Lower leg skin (tissue), 4 donors: ENCODE results near the gene MAB21L2. TPM values are rescaled to one million over a fixed set of nuclear protein-coding genes. Genes with fewer than 3 reads are reported as not detected.

Source experiments
- DNase-seq, 2 donors: peaks; one replicate each; pipeline ENCODE4 v3.0.0-alpha.2; 2019; ENCODE audit warnings: low spot score in 2 of 2
- H3K4me3 ChIP-seq: fragments of 200-600 bp; sonication (generic); 2 replicates; pipeline ENCODE4 v1.5.1; 2017; ENCODE audit warnings: mild to moderate bottlenecking, low read depth; ENCODE audit not compliant: poor library complexity, severe bottlenecking
- POLR2A ChIP-seq, 2 donors: fragments of 450-650 bp; IDR thresholded peaks; one replicate each; pipeline ENCODE4 v1.6.1; 2016 to 2017; ENCODE audit warnings: antibody characterized with exemption in 2 of 2, mild to moderate bottlenecking in 1 of 2, moderate library complexity in 1 of 2
- WGBS, 2 donors: methylation state at CpG; one replicate each; pipeline ENCODE4 v1.1.5; 2018; 5-methylcytosine and 5-hydroxymethylcytosine counted together
- intact Hi-C: fragments of 100-400 bp; cut with DNase I; formaldehyde crosslinking; loops from one replicate; pipeline ENCODE4 v1.15.0; 2023; ENCODE audit warnings: low total_unique reads
- total RNA-seq, 4 donors: library from RNA; depleted of rRNA; stranded (reverse); fragments of >200 nt; gene quantifications; one replicate each; pipeline ENCODE4 v1.1.0, GENCODE V29; 2016
- TF ChIP-seq, protein P1 (sequence below), 3 donors: fragments of 450-650 bp; IDR thresholded peaks; one replicate each; pipeline ENCODE4 v1.5.1; 2016; ENCODE audit warnings: antibody characterized with exemption in 3 of 3, mild to moderate bottlenecking in 3 of 3, moderate library complexity in 2 of 3

The MAB21L2 gene
- total RNA-seq, 4 donors from 2014 or later: not detected

GRCh38 chr4:150582873-150583286, 929 bp downstream of the MAB21L2 start:
- H3K4me3 ChIP-seq: no peak overlapping the region
- intact Hi-C loops: no loop called here
- 73 to 83% methylated on average over 32 of the region's 32 CpGs for WGBS, 2 donors
- no peak for DNase-seq
- TF ChIP-seq, protein P1, sequence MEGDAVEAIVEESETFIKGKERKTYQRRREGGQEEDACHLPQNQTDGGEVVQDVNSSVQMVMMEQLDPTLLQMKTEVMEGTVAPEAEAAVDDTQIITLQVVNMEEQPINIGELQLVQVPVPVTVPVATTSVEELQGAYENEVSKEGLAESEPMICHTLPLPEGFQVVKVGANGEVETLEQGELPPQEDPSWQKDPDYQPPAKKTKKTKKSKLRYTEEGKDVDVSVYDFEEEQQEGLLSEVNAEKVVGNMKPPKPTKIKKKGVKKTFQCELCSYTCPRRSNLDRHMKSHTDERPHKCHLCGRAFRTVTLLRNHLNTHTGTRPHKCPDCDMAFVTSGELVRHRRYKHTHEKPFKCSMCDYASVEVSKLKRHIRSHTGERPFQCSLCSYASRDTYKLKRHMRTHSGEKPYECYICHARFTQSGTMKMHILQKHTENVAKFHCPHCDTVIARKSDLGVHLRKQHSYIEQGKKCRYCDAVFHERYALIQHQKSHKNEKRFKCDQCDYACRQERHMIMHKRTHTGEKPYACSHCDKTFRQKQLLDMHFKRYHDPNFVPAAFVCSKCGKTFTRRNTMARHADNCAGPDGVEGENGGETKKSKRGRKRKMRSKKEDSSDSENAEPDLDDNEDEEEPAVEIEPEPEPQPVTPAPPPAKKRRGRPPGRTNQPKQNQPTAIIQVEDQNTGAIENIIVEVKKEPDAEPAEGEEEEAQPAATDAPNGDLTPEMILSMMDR (IDR thresholded peaks at IDR 0.05): no peak
- TF ChIP-seq POLR2A (IDR thresholded peaks at IDR 0.05): no peak

- DNase-seq: no peak
- intact Hi-C loops: no loop called here
- 68 to 73% methylated on average over 66 of the region's 66 CpGs for WGBS, 2 donors
Measured at GRCh38 chr4:150583287-150584110, 1.5 kb downstream of the MAB21L2 start.

GRCh38 chr4:150584111-150584915, 2.4 kb downstream of the MAB21L2 start:
- H3K4me3 ChIP-seq: no peak overlapping the region
- intact Hi-C loops: no loop called here

More at GRCh38 chr4:150583287-150584110, 1.5 kb downstream of the MAB21L2 start:
- no peak overlapping the region for H3K4me3 ChIP-seq
- no peak for TF ChIP-seq POLR2A (IDR thresholded peaks at IDR 0.05)
- TF ChIP-seq, protein P1 (IDR thresholded peaks at IDR 0.05): no peak

GRCh38 chr4:150585611-150586010, 3.7 kb downstream of the MAB21L2 start:
- WGBS, 2 donors: 100% methylated on average over 1 of the region's 1 CpG
- intact Hi-C loops: no loop called here
- H3K4me3 ChIP-seq: no peak overlapping the region
- TF ChIP-seq, protein P1 (IDR thresholded peaks at IDR 0.05): no peak
- no peak for TF ChIP-seq POLR2A (IDR thresholded peaks at IDR 0.05)
- no peak for DNase-seq

More at GRCh38 chr4:150584111-150584915, 2.4 kb downstream of the MAB21L2 start:
- DNase-seq: no peak
- TF ChIP-seq POLR2A (IDR thresholded peaks at IDR 0.05): no peak
- TF ChIP-seq, protein P1 (IDR thresholded peaks at IDR 0.05): no peak
- 89 to 92% methylated on average over 11 of the region's 11 CpGs for WGBS, 2 donors

GRCh38 chr4:150586162-150586810, 4.3 kb downstream of the MAB21L2 start:
- intact Hi-C loops: no loop called here
- TF ChIP-seq, protein P1 (IDR thresholded peaks at IDR 0.05): no peak
- TF ChIP-seq POLR2A (IDR thresholded peaks at IDR 0.05): no peak
- DNase-seq: no peak
- H3K4me3 ChIP-seq: no peak overlapping the region
